PC-9 (cell line): ENCODE measurements around the gene ZNF655.

Experiments used
- EZH2 ChIP-seq: fragments of 200-600 bp; sonication (generic); IDR thresholded peaks from 2 replicates; pipeline ENCODE4 v1.8.0; 2017; ENCODE audit warnings: antibody characterized with exemption, low read depth
- TF ChIP-seq, protein P1 (sequence below): fragments of 200-600 bp; sonication (generic); conservative IDR thresholded peaks from 2 replicates; pipeline ENCODE4 v1.6.1; 2017; ENCODE audit warnings: mixed run types, antibody characterized with exemption, mild to moderate bottlenecking, moderate library complexity

DNA sequence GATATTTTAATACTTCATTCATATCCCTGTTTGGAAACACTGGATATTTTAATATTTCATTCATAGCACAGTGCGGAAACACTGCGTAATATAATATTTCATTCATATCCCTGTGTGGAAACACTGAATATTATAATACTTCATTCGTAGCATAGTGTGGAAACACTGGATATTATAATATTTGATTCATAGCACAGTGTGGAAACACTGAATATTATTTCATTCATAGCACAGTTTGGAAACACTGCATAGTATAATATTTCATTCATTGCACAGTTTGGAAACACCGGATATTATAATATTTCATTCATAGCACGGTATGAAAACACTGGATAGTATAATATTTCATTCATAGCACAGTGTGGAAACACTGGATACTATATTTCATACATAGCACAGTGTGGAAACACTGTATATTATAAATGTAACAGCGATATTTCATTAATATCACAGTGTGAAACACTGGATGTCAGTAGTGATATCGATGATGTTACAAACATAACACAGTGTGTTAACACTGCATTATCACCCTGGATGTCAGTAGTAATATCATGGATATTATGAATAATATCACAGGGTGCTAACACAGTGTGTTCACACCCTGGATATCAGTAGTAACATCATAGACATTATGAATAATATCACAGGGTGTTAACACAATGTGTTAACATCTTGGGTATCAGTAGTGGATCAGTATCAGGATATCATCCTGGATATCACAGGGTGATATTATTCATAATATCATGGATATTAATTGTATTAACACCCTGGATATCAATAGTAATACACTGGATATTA is 36.7 kb downstream of the ZNF655 start:
- TF ChIP-seq, protein P1, sequence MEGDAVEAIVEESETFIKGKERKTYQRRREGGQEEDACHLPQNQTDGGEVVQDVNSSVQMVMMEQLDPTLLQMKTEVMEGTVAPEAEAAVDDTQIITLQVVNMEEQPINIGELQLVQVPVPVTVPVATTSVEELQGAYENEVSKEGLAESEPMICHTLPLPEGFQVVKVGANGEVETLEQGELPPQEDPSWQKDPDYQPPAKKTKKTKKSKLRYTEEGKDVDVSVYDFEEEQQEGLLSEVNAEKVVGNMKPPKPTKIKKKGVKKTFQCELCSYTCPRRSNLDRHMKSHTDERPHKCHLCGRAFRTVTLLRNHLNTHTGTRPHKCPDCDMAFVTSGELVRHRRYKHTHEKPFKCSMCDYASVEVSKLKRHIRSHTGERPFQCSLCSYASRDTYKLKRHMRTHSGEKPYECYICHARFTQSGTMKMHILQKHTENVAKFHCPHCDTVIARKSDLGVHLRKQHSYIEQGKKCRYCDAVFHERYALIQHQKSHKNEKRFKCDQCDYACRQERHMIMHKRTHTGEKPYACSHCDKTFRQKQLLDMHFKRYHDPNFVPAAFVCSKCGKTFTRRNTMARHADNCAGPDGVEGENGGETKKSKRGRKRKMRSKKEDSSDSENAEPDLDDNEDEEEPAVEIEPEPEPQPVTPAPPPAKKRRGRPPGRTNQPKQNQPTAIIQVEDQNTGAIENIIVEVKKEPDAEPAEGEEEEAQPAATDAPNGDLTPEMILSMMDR, result no peak
- no peak for TF ChIP-seq EZH2
